Body of pancreas (tissue), 4 donors: Measurements from ENCODE around the gene UCK2.

Source experiments
- CTCF ChIP-seq, 7 experiments: fragments of 450-650 bp in 4 of 7; fragments of 200-600 bp in 3 of 7; sonication (generic) in 3 of 7; IDR thresholded peaks; one replicate each; pipeline ENCODE4 v1.5.1; 2016 to 2019; ENCODE audit warnings: antibody characterized with exemption in 7 of 7
- POLR2A ChIP-seq, 3 donors: fragments of 450-650 bp; IDR thresholded peaks; one replicate each; pipeline ENCODE4 v1.6.1; 2016; ENCODE audit warnings: antibody characterized with exemption in 3 of 3, mild to moderate bottlenecking in 2 of 3

DNA sequence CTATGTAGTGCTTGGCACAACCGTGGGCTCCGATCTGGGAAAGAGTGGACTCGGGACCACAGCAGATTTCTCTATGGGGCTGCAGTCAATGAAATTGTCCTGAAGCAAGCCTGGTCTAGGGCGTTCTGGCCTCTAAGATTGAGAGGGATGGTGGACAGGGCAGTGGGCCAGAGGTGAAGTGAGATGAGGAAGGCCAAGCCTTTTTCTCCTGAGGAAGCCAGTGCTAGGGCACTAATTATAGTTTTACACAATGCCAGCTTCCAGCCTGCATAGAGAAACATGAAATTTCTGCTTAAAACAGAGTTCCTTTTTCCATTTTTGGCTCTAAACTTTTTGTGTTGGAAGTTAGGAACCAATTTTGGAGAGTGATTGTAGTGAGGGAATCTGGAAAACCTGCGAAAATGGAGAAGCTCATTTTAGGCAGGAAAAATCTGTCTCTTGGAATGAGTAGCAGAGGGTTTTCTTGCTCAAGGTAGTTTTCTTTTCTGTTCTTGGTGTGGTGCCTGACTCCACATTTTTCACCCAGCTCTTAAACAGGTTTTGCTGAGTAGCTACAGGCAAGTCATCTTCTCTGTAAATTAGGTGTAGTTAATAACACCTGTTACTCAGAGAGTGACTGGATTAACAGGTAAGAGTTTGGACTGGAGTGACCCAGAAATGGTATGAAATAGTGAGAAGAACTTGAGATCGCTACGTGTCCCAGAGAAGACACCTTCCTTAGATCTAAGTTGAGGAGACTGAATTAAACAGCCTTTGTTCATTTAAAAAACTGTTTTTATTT is 22.1 kb downstream of the UCK2 start:
- TF ChIP-seq POLR2A (IDR thresholded peaks at IDR 0.05) (no peak), CTCF (IDR thresholded peaks at IDR 0.05) (no peak)
